Epithelial cell of alveolus of lung (primary cell): ENCODE data around the gene ASNS. TPM values are rescaled to one million over a fixed set of nuclear protein-coding genes. Genes with fewer than 3 reads are reported as not detected.

Experiments
- total RNA-seq: library from RNA; depleted of rRNA; stranded (reverse); fragments of >200 nt; gene quantifications from 2 replicates; pipeline ENCODE4 v1.2.1, GENCODE V29; 2015

Gene ASNS
- total RNA-seq = 30.1 and 151 TPM in 2 replicates

DNA sequence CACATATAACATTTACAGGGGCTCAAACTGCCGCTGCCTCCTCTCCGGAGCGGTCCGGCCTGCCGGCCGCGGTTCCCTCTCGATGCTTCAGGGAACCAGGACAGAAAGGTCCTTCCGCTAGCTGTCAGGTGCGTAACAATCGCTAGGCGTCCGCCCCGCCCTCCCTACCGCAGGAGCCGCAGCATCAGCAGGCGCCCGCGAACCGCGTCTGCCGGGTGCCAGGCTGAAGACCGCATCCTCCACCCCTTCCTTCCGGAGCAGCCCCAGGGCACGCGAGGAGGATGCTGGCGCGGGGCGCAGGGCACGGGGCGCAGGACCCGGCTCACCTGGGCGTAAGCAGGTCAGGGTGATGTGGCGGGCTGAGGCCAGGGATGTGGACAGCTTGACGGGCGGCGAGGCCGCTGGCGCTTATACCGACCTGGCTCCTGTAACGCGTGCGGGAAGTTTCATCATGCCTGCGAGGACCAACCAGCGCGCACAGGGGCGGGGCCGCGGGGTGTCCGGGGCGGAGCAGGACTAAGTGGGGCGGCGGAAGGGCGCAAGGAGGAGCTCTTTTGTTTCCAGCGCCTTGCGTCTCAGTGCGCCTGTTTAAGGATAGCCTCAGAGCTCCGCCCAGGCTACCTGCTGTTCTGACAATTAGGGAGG lies at the start of gene ASNS:
TSS of gene ASNS (minus strand) at position 384 of the 645 bp plus-strand sequence. CDS start 3,252 bp downstream, outside the sequence.

Other genes starting within 250 kb of the ASNS start
- not detected in 2 replicates for gene TAC1, start 140.3 kb downstream of the ASNS start, total RNA-seq
- not detected in 2 replicates for gene OCM2, start 117.8 kb upstream of the ASNS start, total RNA-seq
- 7.5 and 10.5 TPM in 2 replicates for gene LMTK2, start 234.5 kb upstream of the ASNS start, total RNA-seq